Psoas muscle (tissue), 8 donors: ENCODE measurements around the gene KCNG4. TPM values are rescaled to one million over a fixed set of nuclear protein-coding genes. Genes with fewer than 3 reads are reported as not detected.
"Not testable (repeated sequence)": the region's sequence is repeated elsewhere in the genome, so short reads cannot be mapped to it uniquely, and the experiment has no call there.

Source experiments
- ATAC-seq, 4 donors: fragments of 200-7000 bp; cut with Tn5 transposase; one replicate each; pipeline ENCODE4 v1.9.1; 2020; ENCODE audit warnings: moderate library complexity in 3 of 4, mild to moderate bottlenecking in 2 of 4
- DNase-seq, 2 donors: peaks; one replicate each; pipeline ENCODE4 v3.0.0-alpha.2; 2020
- H3K27ac ChIP-seq: fragments of 200-600 bp; one replicate; pipeline ENCODE4 v1.8.0; 2022
- H3K27me3 ChIP-seq, 3 donors: fragments of 200-600 bp in 1 of 3; one replicate each; pipeline versions ENCODE4 v1.6.1 to v1.8.0; 2013 to 2022; ENCODE audit warnings: low read length in 2 of 3, mild to moderate bottlenecking in 2 of 3, moderate library complexity in 1 of 3; ENCODE audit not compliant: insufficient read depth in 3 of 3
- H3K36me3 ChIP-seq, 2 donors: fragments of 200-600 bp in 1 of 2; one replicate each; pipeline versions ENCODE4 v1.6.1 to v1.8.0; 2013 to 2022; ENCODE audit warnings: low read depth in 1 of 2, mild to moderate bottlenecking in 1 of 2, moderate library complexity in 1 of 2; ENCODE audit not compliant: insufficient read depth in 1 of 2
- H3K4me1 ChIP-seq: fragments of 200-600 bp; one replicate; pipeline ENCODE4 v1.8.0; 2022
- H3K4me3 ChIP-seq: fragments of 200-600 bp; one replicate; pipeline ENCODE4 v1.8.0; 2022; ENCODE audit warnings: mild to moderate bottlenecking
- H3K9me3 ChIP-seq: fragments of 200-600 bp; one replicate; pipeline ENCODE4 v1.8.0; 2022
- WGBS, 3 donors: extraction: QIAGEN DNeasy Blood & Tissue Kit; methylation state at CpG; one replicate each; pipeline versions ENCODE4 v1.1.6 to v1.1.7; 2013; 5-methylcytosine and 5-hydroxymethylcytosine counted together
- intact Hi-C, 2 donors: fragments of 100-400 bp; cut with DNase I; formaldehyde crosslinking; loops; one replicate each; pipeline versions ENCODE4 v1.11.0 to v1.14.2; 2022
- polyA plus RNA-seq, 3 donors: library from polyadenylated mRNA; stranded (reverse); fragments of 200-250 nt; gene quantifications; one replicate each; pipeline ENCODE4 v1.2.3, GENCODE V29; 2013
- total RNA-seq, 4 donors: library from RNA; stranded (reverse); fragmentation: NEBNext Ultra II Directional in 2 of 4; extraction: Animal tissue kit (Norgen Biotek cat#: 25700) in 2 of 4; gene quantifications; one replicate each; pipeline versions ENCODE4 v1.2.1 to v1.2.4, GENCODE V29; 2021 to 2023
- TF ChIP-seq, protein P1 (sequence below): fragments of 200-600 bp; IDR thresholded peaks from one replicate; pipeline ENCODE4 v1.8.0; 2022; ENCODE audit warnings: antibody characterized with exemption
- donor health status: healthy with polysubstance abuse.
- donor health status: DM: no; HTN: no; CAD: no; lungs with moderate emphysema.
- donor health status: Bipolar disorder and iron deficiency.
- donor health status: healthy.
- donor health status: DM: yes; HTN: yes; CAD: no.
- donor health status: DM: no; HTN: no; CAD: no.
- donor health status: DM: no; HTN: no; CAD: no.
- donor health status: DM: yes; HTN: yes; CAD: no.

The KCNG4 gene
- total and polyA plus RNA-seq, 7 donors = 0.04 to 0.10 TPM; not detected in 5

DNA sequence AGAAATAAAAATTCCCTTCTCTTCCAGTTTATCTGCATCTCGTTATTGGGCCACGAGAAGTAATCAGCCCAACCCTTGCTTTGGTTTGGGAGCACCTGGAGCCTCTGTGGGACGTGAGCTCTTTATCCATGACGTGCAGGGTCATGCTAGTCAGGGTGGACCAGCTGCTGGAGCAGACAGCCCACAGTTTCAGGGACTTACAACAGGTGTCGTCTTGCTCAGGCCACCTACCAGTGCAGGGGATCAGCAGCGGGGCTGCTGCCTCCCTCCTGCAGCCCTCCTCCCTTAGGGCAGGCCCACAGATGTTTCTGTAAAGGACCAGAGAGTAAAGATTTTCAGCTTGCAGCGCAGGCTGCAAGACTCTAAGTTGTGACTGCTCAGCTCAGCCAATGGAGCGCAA lies 31.9 kb downstream of the KCNG4 start:
- ATAC-seq (no peak), DNase-seq (no peak)
- no peaks in the 10 kb centered on the region for H3K36me3 ChIP-seq
- intact Hi-C loops = no loop called here
- no peak overlapping the region for H3K27ac ChIP-seq
- no peaks in the 10 kb centered on the region for H3K9me3 ChIP-seq
- H3K27me3 ChIP-seq = no peaks in the 10 kb centered on the region
- no peak overlapping the region for H3K4me3 ChIP-seq
- no peaks in the 10 kb centered on the region for H3K4me1 ChIP-seq
- TF ChIP-seq, protein P1, sequence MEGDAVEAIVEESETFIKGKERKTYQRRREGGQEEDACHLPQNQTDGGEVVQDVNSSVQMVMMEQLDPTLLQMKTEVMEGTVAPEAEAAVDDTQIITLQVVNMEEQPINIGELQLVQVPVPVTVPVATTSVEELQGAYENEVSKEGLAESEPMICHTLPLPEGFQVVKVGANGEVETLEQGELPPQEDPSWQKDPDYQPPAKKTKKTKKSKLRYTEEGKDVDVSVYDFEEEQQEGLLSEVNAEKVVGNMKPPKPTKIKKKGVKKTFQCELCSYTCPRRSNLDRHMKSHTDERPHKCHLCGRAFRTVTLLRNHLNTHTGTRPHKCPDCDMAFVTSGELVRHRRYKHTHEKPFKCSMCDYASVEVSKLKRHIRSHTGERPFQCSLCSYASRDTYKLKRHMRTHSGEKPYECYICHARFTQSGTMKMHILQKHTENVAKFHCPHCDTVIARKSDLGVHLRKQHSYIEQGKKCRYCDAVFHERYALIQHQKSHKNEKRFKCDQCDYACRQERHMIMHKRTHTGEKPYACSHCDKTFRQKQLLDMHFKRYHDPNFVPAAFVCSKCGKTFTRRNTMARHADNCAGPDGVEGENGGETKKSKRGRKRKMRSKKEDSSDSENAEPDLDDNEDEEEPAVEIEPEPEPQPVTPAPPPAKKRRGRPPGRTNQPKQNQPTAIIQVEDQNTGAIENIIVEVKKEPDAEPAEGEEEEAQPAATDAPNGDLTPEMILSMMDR = no peak
- WGBS, 3 donors = 62 to 74% (median 68%) methylated on average over 8 of the region's 8 CpGs

DNA sequence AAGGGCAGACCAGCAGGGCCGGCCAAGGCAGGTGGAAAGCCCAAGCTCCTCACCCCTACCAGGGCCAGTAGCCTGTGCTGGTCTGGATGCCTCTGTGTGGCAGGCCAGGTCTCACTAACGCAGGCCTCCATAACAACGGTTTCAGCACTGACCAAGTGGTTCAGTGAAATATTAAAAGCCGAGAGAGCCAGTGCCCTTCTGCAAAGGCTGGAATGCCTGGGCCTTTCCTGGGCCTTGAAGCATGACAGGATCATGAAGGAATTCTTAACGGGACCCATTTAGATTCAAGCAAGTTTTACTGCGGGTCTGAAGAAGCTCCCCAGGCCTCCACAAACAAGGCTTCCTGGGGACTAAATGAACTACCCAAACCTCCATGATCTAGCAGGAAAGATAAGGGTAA lies 32.6 kb downstream of the KCNG4 start:
- Histone ChIP-seq H3K36me3 (no peaks in the 10 kb centered on the region), H3K4me1 (no peaks in the 10 kb centered on the region), H3K9me3 (no peaks in the 10 kb centered on the region), H3K27me3 (no peaks in the 10 kb centered on the region), H3K4me3 (no peak overlapping the region), H3K27ac (no peak overlapping the region)
- ATAC-seq (no peak), DNase-seq (no peak)
- 66 to 76% (median 71%) methylated on average over 6 of the region's 6 CpGs for WGBS, 3 donors
- intact Hi-C loops = no loop called here
- TF ChIP-seq, protein P1 = no peak

DNA sequence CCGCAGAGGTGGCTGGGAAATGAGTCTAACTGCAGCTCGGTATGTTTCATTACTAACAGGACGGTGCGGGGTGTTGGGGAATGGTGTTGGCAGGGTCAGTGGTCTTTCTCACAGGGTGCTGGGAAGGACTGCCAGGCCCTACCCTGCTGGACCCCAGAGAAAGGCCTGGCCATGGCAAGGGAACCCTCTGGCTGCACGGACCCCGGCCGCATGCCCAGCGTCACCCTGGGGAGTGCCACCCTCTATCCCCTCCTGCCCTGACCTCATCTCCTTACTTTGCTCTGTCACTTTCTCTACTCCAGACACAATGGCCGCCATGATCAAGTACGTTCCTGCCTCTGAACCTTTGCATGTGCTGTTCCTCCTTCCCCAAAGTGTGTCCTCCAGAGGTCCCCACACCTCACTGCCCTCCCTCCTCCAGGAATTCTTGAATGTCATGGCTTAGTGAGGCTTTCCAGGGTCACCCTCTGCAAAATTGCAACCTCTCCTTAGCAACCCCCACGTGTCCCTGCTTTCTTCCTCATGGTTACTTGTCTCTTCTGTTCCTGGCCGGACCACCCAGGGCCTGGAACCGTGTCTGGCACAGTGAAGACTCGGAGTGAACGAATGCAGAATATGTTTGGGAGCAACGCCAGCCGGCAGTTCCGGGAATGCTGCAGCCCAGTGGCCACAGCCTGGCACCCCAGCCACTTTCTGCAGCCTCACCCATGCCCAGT lies 33.7 kb downstream of the KCNG4 start:
- no peak overlapping the region for H3K27ac ChIP-seq
- no peaks in the 10 kb centered on the region for H3K4me1 ChIP-seq
- no peaks in the 10 kb centered on the region for H3K36me3 ChIP-seq
- H3K27me3 ChIP-seq = no peaks in the 10 kb centered on the region
- 79 to 82% (median 80%) methylated on average over 17 to 18 of the region's 18 CpGs for WGBS, 3 donors
- TF ChIP-seq, protein P1 = no peak
- no peak overlapping the region for H3K4me3 ChIP-seq
- H3K9me3 ChIP-seq = no peaks in the 10 kb centered on the region
- DNase-seq (no peak), ATAC-seq (no peak)
- intact Hi-C loops = no loop called here

DNA sequence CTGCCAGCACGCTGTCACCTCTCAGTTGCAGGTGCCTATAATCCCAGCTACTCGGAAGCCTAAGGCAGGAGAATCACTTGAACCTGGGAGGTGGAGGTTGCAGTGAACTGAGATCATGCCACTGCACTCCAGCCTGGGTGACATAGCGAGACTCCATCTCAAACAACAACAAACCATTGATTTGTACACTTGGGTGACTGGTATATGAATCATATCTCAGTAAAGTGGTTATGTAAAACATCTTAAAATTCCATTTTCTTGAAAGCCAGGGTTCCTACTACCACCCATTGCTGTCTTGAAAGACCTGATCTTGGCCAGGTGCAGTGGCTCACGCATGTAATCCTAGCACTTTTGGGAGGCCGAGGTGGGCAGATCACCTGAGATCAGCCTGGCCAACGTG lies 34.7 kb downstream of the KCNG4 start:
- DNase-seq, H3K4me3 ChIP-seq, H3K9me3 ChIP-seq, ATAC-seq, intact Hi-C loops, H3K4me1 ChIP-seq, H3K36me3 ChIP-seq, H3K27me3 ChIP-seq, H3K27ac ChIP-seq: not testable (repeated sequence)
- 87 to 93% (median 92%) methylated on average over 6 of the region's 6 CpGs for WGBS, 3 donors

DNA sequence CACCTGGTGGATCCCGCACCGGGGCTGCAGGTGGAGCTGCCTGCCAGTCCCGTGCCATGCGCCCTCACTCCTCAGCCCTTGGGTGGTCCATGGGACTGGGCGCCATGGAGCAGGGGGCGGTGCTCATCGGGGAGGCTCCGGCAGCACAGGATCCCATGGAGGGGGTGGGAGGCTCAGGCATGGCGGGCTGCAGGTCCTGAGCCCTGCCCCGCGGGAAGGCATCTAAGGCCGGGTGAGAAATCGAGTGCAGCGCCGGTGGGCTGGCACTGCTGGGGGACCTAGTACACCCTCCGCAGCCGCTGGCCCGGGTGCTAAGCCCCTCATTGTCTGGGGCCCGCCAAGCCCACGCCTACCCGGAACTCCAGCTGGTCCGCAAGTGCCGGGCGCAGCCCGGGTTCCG lies 35.3 kb downstream of the KCNG4 start:
- WGBS, 3 donors = 91 to 94% (median 94%) methylated on average over 19 to 26 of the region's 26 CpGs
- not testable (repeated sequence) for DNase-seq

DNA sequence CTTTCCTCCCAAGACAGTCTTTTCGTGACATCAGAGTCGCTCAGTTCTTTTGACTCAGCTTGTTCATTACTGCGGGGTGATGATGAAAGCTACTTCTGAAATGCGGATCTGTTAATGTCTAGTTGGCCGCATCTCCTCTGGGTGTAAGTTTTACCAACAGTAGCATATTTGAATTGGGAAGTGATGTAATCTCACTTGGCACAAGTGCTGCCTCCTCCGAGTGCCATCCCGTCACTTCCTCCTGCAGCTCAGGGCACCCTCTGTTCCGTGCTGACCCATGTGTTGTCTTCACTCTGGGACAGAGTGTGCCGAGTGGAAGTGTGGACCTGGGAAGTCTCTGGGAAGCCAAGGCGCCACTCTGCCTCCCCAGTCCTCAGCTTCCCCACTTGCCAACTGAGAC lies 40.0 kb downstream of the KCNG4 start:
- Histone ChIP-seq H3K36me3 (no peaks in the 10 kb centered on the region), H3K4me1 (no peaks in the 10 kb centered on the region), H3K9me3 (no peaks in the 10 kb centered on the region), H3K27ac (no peak overlapping the region), H3K4me3 (no peak overlapping the region), H3K27me3 (no peaks in the 10 kb centered on the region)
- peak in 2 of 4 donors; percentile 64 to 71 for ATAC-seq
- WGBS, 3 donors = 48 to 64% (median 53%) methylated on average over 10 of the region's 10 CpGs
- TF ChIP-seq, protein P1 = no peak
- intact Hi-C loops = no loop called here
- DNase-seq = peak in 1 of 2 donors; percentile 70

More for the DNA sequence above, 35.3 kb downstream of the KCNG4 start:
- H3K9me3 ChIP-seq, intact Hi-C loops, H3K27ac ChIP-seq, H3K4me3 ChIP-seq, H3K27me3 ChIP-seq, H3K4me1 ChIP-seq, H3K36me3 ChIP-seq, ATAC-seq: not testable (repeated sequence)
